T-cell (primary cell): ENCODE results near the gene MCTP1. TPM values are rescaled to one million over a fixed set of nuclear protein-coding genes. Genes with fewer than 3 reads are reported as not detected.
A peak's percentile ranks its signal among the peaks of the same experiment; 100 is the strongest.

Experiments
- ATAC-seq, 4 experiments: fragments of 200-7000 bp in 3 of 4; fragments of 150-1000 bp in 1 of 4; cut with Tn5 transposase; replicated peaks in 1 of 4; 1 replicate in 3 of 4; 2 replicates in 1 of 4; pipeline ENCODE4 v1.10.0; 2021; ENCODE audit warnings: moderate library complexity in 3 of 4, mild to moderate bottlenecking in 2 of 4, moderate number of reproducible peaks in 1 of 4
- CTCF ChIA-PET, 2 donors: fragments of 300-600 bp; sonication (Branson Sonifier 250); formaldehyde crosslinking; loops; one replicate each; lab custom pipeline; 2022; ENCODE audit warnings: antibody characterized with exemption in 2 of 2; lab: Charles Lee
- POLR2A ChIA-PET, 2 donors: fragments of 300-600 bp; sonication (Branson Sonifier 250); formaldehyde crosslinking; loops; one replicate each; lab custom pipeline; 2022; ENCODE audit warnings: antibody characterized with exemption in 2 of 2; lab: Charles Lee
- DNase-seq, 35 experiments: peaks; one replicate each; pipeline versions ENCODE4 v3.0.0 to v3.0.0-alpha.2; 2013 to 2023
- H3K27ac ChIP-seq: one replicate; pipeline ENCODE4 v1.5.1; 2013; ENCODE audit warnings: low read length
- H3K27me3 ChIP-seq, 2 experiments: replicated peaks in 1 of 2; 1 replicate in 1 of 2; 2 replicates in 1 of 2; pipeline versions ENCODE4 v1.6.1 to v1.7.0; 2013; ENCODE audit warnings: low read length in 1 of 2, mixed read lengths in 1 of 2; ENCODE audit not compliant: control insufficient read depth in 2 of 2, insufficient read depth in 2 of 2; ENCODE audit errors: extremely low read depth in 1 of 2
- H3K36me3 ChIP-seq, 2 donors: 1 replicate in 1 of 2; 2 replicates in 1 of 2; pipeline versions ENCODE4 v1.6.1 to v1.7.0; 2013; ENCODE audit warnings: low read length in 1 of 2; ENCODE audit not compliant: control insufficient read depth in 2 of 2, insufficient read depth in 1 of 2; ENCODE audit errors: extremely low read depth in 1 of 2
- H3K4me1 ChIP-seq, 2 experiments: 1 replicate in 1 of 2; 2 replicates in 1 of 2; pipeline versions ENCODE4 v1.6.1 to v1.7.0; 2013; ENCODE audit warnings: low read length in 2 of 2, mixed read lengths in 1 of 2; ENCODE audit not compliant: insufficient read depth in 2 of 2, control insufficient read depth in 1 of 2; ENCODE audit errors: extremely low read depth in 1 of 2
- H3K4me3 ChIP-seq, 2 donors: 1 replicate in 1 of 2; 2 replicates in 1 of 2; pipeline versions ENCODE4 v1.5.1 to v1.7.0; 2013; ENCODE audit warnings: mild to moderate bottlenecking in 2 of 2, low read length in 1 of 2, moderate library complexity in 1 of 2; ENCODE audit not compliant: control insufficient read depth in 1 of 2; ENCODE audit errors: extremely low read depth in 1 of 2
- H3K9me3 ChIP-seq: 2 replicates; pipeline ENCODE4 v1.7.0; 2013
- H3K27ac Mint-ChIP-seq, 2 donors: one replicate each; pipeline ENCODE4 v1.8.0; 2020 to 2021; ENCODE audit warnings: mild to moderate bottlenecking in 2 of 2, mixed read lengths in 2 of 2
- H3K27me3 Mint-ChIP-seq, 2 donors: one replicate each; pipeline ENCODE4 v1.8.0; 2021 to 2022; ENCODE audit warnings: mixed read lengths in 2 of 2
- H3K36me3 Mint-ChIP-seq: one replicate; pipeline ENCODE4 v1.8.0; 2021; ENCODE audit warnings: mixed read lengths
- H3K4me1 Mint-ChIP-seq, 3 donors: one replicate each; pipeline ENCODE4 v1.8.0; 2020 to 2022; ENCODE audit warnings: mixed read lengths in 3 of 3, mild to moderate bottlenecking in 1 of 3
- H3K4me3 Mint-ChIP-seq, 3 donors: one replicate each; pipeline ENCODE4 v1.8.0; 2020 to 2022; ENCODE audit warnings: mild to moderate bottlenecking in 3 of 3, mixed read lengths in 3 of 3, moderate library complexity in 3 of 3
- H3K9me3 Mint-ChIP-seq, 3 donors: one replicate each; pipeline ENCODE4 v1.8.0; 2020 to 2022; ENCODE audit warnings: mixed read lengths in 3 of 3
- WGBS: methylation state at CpG from one replicate; pipeline ENCODE4 v1.1.5; 2013; ENCODE audit warnings: missing lambda C conversion rate; ENCODE audit not compliant: insufficient coverage; 5-methylcytosine and 5-hydroxymethylcytosine counted together
- total RNA-seq, 35 experiments: library from RNA in 6 of 35; stranded (reverse) in 6 of 35; fragments of 120-200 nt in 1 of 35; gene quantifications; one replicate each; pipeline versions ENCODE4 v1.2.1 to v1.2.4 and lab custom pipeline; 2013 to 2026

MCTP1 gene
- total RNA-seq, 5 donors from 2014 or later (not counting 1 experiment from before 2014, with no cell fraction given), result 0.21 to 2.9 (median 1.7) TPM; not detected in 1

GRCh38 chr5:94908889-94909480, 375.9 kb downstream of the MCTP1 start:
- Mint-ChIP-seq H3K9me3 (no peaks in the 10 kb centered on the region), H3K27me3 (no peaks in the 10 kb centered on the region), H3K36me3 (no peaks in the 10 kb centered on the region), H3K4me3 (no peak overlapping the region), H3K27ac (no peak overlapping the region), H3K4me1 (no peaks in the 10 kb centered on the region)
- DNase-seq (peak in 1 of 35 experiments; percentile 26), ATAC-seq (no peak)
- H3K4me1 ChIP-seq, result no peaks in the 10 kb centered on the region
- ChIA-PET POLR2A (no interaction called here), CTCF (interaction anchor here in 1 of 2 donors (0.6 to 1.3 kb wide), 3 partner anchors 128 to 385 kb away, joined by 3 to 6 read pairs (median 6); no protein-coding TSS in a partner anchor)
- no peak overlapping the region for H3K4me3 ChIP-seq
- no peaks in the 10 kb centered on the region for H3K27me3 ChIP-seq
- WGBS, result 63% methylated on average over 1 of the region's 2 CpGs
- no peak overlapping the region for H3K27ac ChIP-seq
- H3K36me3 ChIP-seq, result no peaks in the 10 kb centered on the region
- no peaks in the 10 kb centered on the region for H3K9me3 ChIP-seq

GRCh38 chr5:94906750-94907149, 378.1 kb downstream of the MCTP1 start:
- DNase-seq (no peak), ATAC-seq (no peak)
- Histone ChIP-seq H3K27me3 (no peaks in the 10 kb centered on the region), H3K4me1 (no peaks in the 10 kb centered on the region), H3K4me3 (no peak overlapping the region), H3K36me3 (no peaks in the 10 kb centered on the region), H3K27ac (no peak overlapping the region), H3K9me3 (no peaks in the 10 kb centered on the region)
- H3K9me3 Mint-ChIP-seq, result no peaks in the 10 kb centered on the region
- ChIA-PET POLR2A (no interaction called here), CTCF (no interaction called here)
- no peaks in the 10 kb centered on the region for H3K4me1 Mint-ChIP-seq
- H3K4me3 Mint-ChIP-seq, result no peak overlapping the region
- H3K36me3 Mint-ChIP-seq, result no peaks in the 10 kb centered on the region
- H3K27me3 Mint-ChIP-seq, result no peaks in the 10 kb centered on the region
- no peak overlapping the region for H3K27ac Mint-ChIP-seq

GRCh38 chr5:94903726-94904125, 381.2 kb downstream of the MCTP1 start:
- H3K4me3 Mint-ChIP-seq, result no peak overlapping the region
- Histone ChIP-seq H3K27ac (no peak overlapping the region), H3K36me3 (no peaks in the 10 kb centered on the region), H3K9me3 (no peaks in the 10 kb centered on the region), H3K27me3 (no peaks in the 10 kb centered on the region), H3K4me1 (no peaks in the 10 kb centered on the region), H3K4me3 (no peak overlapping the region)
- H3K9me3 Mint-ChIP-seq, result no peaks in the 10 kb centered on the region
- POLR2A ChIA-PET, result interaction anchor here in 1 of 2 donors (0.5 kb wide), 1 partner anchor 154 kb away, joined by 7 read pairs; no protein-coding TSS in a partner anchor
- CTCF ChIA-PET, result no interaction called here
- DNase-seq (no peak), ATAC-seq (no peak)
- H3K4me1 Mint-ChIP-seq, result no peaks in the 10 kb centered on the region
- no peak overlapping the region for H3K27ac Mint-ChIP-seq
- no peaks in the 10 kb centered on the region for H3K27me3 Mint-ChIP-seq
- WGBS, result no CpG with 5 or more reads among the region's 3 CpGs
- no peaks in the 10 kb centered on the region for H3K36me3 Mint-ChIP-seq

DNA sequence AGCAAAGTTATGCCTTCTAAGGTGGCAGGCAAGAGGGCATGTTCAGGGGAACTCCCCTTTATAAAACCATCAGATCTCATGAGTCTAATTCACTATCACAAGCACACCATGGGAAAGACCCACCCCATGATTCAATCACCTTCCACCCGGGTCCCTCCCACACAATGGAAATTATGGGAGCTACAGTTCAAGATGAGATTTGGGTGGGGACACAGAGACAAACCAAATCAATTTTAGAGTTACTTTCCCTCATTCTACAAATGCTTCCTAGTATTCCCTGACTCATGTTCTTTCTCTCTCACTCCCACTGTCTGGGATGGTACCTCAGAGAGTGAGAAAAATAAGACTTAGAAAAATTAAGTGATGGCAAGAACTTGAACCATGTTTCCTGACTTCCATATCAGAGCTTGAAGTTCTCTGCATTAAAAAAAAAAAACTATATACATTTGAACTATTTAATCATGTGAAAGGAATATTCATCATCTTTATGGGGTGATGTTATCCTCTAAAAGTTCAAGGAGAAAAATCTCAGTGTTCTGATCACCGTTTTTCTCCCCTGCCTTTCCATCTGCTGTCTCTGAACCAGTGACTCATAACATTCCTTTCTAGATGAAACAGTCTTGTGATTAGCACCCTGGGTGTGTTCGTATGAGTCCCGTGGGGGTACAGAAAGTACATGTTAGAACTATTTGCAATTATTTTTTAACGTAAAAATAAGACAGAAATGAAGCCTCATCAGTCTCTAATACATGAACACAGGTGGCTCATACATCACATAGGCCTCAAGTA, 383.5 kb downstream of the MCTP1 start:
- Histone ChIP-seq H3K36me3 (no peaks in the 10 kb centered on the region), H3K9me3 (no peaks in the 10 kb centered on the region), H3K27me3 (no peaks in the 10 kb centered on the region), H3K27ac (no peak overlapping the region), H3K4me1 (no peaks in the 10 kb centered on the region), H3K4me3 (no peak overlapping the region)
- no peak for DNase-seq
- ChIA-PET CTCF (no interaction called here), POLR2A (no interaction called here)
- Mint-ChIP-seq H3K4me1 (no peaks in the 10 kb centered on the region), H3K27me3 (no peaks in the 10 kb centered on the region), H3K27ac (no peak overlapping the region), H3K36me3 (no peaks in the 10 kb centered on the region), H3K4me3 (no peak overlapping the region), H3K9me3 (no peaks in the 10 kb centered on the region)
- WGBS, result no CpG with 5 or more reads among the region's 5 CpGs
- ATAC-seq, result no peak

DNA sequence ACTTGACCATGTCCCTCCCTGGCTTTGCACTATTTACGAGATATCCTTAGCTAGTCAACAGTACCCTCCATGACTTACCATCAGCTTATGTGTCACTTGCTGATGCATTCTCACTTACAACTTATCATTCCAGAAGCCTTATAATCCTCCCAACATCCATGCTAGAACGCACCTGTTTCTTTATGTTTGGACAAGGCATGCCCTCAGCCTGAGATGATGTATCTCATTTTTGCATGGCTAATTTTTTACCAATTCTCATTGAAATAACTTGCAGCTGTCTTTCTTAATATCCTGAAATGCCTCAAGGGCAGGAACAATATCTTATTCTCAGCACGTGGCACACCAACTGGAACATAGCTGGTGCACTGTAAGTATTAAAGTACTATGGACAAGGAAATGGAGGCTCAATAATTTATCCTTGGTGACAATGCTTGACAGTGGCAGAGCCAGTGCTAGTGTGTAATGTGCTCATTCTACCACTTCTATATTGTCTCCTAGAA, 384.8 kb downstream of the MCTP1 start:
- POLR2A ChIA-PET, result no interaction called here
- no peak for DNase-seq
- no peaks in the 10 kb centered on the region for H3K27me3 Mint-ChIP-seq
- no peaks in the 10 kb centered on the region for H3K4me1 Mint-ChIP-seq
- Histone ChIP-seq H3K36me3 (no peaks in the 10 kb centered on the region), H3K27me3 (no peaks in the 10 kb centered on the region), H3K4me3 (no peak overlapping the region), H3K27ac (no peak overlapping the region), H3K4me1 (no peaks in the 10 kb centered on the region), H3K9me3 (no peaks in the 10 kb centered on the region)
- no peaks in the 10 kb centered on the region for H3K36me3 Mint-ChIP-seq
- no peak overlapping the region for H3K4me3 Mint-ChIP-seq
- ATAC-seq, result no peak
- H3K27ac Mint-ChIP-seq, result no peak overlapping the region
- H3K9me3 Mint-ChIP-seq, result no peaks in the 10 kb centered on the region
- CTCF ChIA-PET, result interaction anchor here (0.6 kb wide), 3 partner anchors 21 to 999 kb away, joined by 3 to 8 read pairs (median 3); no protein-coding TSS in a partner anchor
- WGBS, result 92% methylated on average over 2 of the region's 3 CpGs

- H3K4me1 Mint-ChIP-seq, result no peaks in the 10 kb centered on the region
- no peaks in the 10 kb centered on the region for H3K9me3 ChIP-seq
- H3K27ac Mint-ChIP-seq, result no peak overlapping the region
- ChIA-PET CTCF (no interaction called here), POLR2A (no interaction called here)
- no peaks in the 10 kb centered on the region for H3K9me3 Mint-ChIP-seq
- no peak overlapping the region for H3K4me3 ChIP-seq
- no peaks in the 10 kb centered on the region for H3K36me3 ChIP-seq
- WGBS, result no CpG with 5 or more reads among the region's 5 CpGs
- no peak overlapping the region for H3K27ac ChIP-seq
- ATAC-seq (no peak), DNase-seq (no peak)
- H3K4me3 Mint-ChIP-seq, result no peak overlapping the region
- no peaks in the 10 kb centered on the region for H3K36me3 Mint-ChIP-seq
- no peaks in the 10 kb centered on the region for H3K27me3 Mint-ChIP-seq
- H3K27me3 ChIP-seq, result no peaks in the 10 kb centered on the region
- H3K4me1 ChIP-seq, result no peaks in the 10 kb centered on the region
Measured at GRCh38 chr5:94893412-94894135, 391.3 kb downstream of the MCTP1 start.
